Neural cell (in vitro differentiated cells): ENCODE results near the gene ZNF778.
"Not testable (repeated sequence)": the region's sequence is repeated elsewhere in the genome, so short reads cannot be mapped to it uniquely, and the experiment has no call there.

ENCODE experiments used
- CTCF ChIP-seq: fragments of 450-650 bp; IDR thresholded peaks from 2 replicates; pipeline ENCODE4 v1.5.1; 2014; ENCODE audit warnings: antibody characterized with exemption, mild to moderate bottlenecking, moderate library complexity; ENCODE audit not compliant: poor library complexity, severe bottlenecking
- EZH2 ChIP-seq: fragments of 200-600, 300-800 bp; shearing (Covaris generic), sonication (generic); IDR thresholded peaks from 2 replicates; pipeline ENCODE4 v1.6.1; 2014; ENCODE audit warnings: antibody characterized with exemption, low read length, borderline replicate concordance, mild to moderate bottlenecking; ENCODE audit not compliant: insufficient read depth, poor library complexity, severe bottlenecking
- POLR2AphosphoS5 ChIP-seq: IDR thresholded peaks from 2 replicates; pipeline ENCODE4 v1.6.1; 2012
- REST ChIP-seq: IDR thresholded peaks from 2 replicates; pipeline ENCODE4 v1.6.1; 2012; ENCODE audit warnings: borderline replicate concordance
- SMC3 ChIP-seq: fragments of 450-650 bp; conservative IDR thresholded peaks from 2 replicates; pipeline ENCODE4 v1.6.1; 2014; ENCODE audit warnings: antibody characterized with exemption, mild to moderate bottlenecking, moderate library complexity; ENCODE audit not compliant: poor library complexity

- TF ChIP-seq SMC3, EZH2, REST, CTCF, POLR2AphosphoS5: not testable (repeated sequence)
Measured at GRCh38 chr16:89244264-89244663, 26.8 kb downstream of the ZNF778 start.
